ENCODE results near the gene TRMT1.

TRMT1 gene

DNA sequence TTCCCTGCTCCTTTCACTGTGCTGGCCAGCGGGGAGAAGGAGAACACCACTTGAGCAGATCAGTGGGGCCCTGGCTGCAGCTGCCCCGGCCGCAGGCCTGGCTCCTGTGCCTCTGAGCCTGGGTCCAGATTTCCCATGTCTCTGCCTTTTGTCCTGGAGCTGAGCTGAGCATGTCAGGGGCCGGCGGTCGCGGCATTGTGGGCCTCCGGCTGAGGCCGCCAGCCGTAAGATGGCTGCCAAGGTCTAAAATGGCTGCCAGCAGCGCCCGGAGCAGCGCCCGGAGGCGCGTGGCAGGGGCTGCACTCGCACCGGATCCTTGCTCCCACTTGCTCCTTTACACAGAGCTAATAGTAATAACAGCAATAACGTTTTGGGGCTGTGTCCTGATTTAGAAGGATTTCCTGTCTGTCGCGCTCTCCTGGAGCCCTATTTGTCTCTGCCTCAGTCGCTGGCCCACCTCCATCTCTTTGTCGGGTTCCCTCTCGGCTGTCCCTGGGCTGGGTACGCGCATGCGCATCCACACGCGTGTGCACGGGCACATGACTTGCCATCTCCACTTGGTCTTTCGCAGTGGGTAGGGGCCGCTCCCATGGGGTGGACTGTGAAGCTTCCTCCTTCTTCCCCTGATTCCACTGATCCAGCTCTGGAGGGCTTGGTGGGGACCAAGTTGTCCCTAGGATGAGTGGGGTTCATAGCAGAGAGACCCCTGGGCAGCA is 46.0 kb downstream of the TRMT1 start:
- no peak for DNase-seq (ENCODE audit: low spot score)

DNA sequence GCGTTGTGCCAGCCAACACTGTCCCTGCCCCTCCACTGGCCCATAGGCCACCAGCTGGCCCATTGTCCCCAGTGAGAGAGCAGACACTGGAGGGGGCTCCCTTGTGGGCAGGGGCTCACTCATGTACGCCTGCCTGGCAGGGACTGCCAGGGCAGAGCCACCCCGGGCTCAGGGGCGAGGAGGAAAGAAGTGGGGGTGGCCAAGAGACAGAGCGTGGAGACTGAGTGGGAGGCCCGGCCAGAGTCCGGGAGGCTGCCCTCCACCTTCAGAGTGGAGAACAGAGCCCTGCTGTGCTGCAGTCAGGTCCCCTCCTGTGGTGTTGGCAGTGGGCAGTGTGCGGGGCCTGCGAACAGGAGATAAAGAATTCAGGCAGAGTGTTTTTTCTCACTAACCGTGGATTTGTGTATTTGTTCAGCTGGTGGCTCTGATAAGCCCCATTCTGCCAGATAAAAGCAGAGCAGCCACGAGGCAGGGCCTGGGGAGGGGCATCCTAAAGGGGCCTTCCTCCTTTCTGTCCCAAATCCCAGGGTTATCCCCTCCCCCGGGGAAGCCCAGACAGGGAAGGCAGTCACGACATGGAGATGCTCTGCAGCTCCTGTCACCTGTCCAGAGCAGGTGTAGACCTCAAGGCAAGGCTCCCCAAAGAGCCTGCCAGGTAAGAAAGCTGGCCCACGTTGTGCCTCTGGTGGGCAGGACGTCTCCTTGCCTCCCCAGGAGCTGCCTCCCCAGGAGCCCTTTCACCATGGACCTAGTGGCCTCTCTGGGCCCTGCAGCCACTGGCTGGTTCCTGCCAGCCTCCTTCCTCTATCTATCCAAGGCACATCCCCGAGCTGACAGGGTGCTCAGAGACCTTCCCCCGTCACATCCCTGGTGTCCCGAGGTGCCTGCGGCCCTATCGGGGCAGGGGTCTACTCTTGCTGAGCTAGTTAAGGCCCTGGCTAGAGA is 46.9 kb downstream of the TRMT1 start:
- no peak for DNase-seq (ENCODE audit: low spot score)

DNA sequence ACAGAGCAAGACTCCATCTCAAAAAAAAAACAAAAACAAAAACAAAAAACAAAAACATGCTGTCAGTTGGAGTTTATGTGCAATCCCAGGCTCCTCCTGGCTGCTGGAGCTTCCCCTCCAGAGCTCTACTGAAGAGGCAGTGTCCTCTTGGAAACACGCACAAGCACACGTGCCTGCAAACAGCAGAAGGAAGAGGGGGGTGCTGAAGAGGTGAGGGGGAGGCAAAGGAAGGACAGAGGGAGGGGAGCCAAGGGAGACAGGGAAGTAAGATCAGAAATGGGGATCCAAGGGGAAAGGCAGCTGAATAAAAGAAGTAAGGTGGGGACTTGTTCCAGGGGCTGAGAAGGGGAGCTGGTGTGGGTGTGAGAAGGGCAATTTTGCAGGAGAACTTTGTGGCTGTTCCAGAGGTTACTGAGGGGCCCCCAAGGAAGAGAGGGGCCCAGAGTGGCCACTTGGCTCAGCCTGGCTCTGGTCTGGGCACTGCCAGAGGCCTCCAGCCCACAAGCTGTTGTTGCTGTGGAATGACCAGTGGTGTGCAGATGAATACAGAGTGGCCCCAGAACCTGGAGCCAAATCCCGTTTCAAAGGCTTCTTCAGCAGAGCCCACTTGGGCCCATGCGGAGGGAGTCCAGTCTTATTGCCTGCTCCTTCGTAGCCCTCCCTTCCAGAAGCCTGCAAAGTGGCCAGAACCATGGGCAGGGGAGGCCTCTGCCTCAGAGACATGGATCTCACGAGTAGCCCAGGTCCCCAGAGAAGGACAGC is 48.3 kb downstream of the TRMT1 start:
- DNase-seq (ENCODE audit: low spot score) = no peak

DNA sequence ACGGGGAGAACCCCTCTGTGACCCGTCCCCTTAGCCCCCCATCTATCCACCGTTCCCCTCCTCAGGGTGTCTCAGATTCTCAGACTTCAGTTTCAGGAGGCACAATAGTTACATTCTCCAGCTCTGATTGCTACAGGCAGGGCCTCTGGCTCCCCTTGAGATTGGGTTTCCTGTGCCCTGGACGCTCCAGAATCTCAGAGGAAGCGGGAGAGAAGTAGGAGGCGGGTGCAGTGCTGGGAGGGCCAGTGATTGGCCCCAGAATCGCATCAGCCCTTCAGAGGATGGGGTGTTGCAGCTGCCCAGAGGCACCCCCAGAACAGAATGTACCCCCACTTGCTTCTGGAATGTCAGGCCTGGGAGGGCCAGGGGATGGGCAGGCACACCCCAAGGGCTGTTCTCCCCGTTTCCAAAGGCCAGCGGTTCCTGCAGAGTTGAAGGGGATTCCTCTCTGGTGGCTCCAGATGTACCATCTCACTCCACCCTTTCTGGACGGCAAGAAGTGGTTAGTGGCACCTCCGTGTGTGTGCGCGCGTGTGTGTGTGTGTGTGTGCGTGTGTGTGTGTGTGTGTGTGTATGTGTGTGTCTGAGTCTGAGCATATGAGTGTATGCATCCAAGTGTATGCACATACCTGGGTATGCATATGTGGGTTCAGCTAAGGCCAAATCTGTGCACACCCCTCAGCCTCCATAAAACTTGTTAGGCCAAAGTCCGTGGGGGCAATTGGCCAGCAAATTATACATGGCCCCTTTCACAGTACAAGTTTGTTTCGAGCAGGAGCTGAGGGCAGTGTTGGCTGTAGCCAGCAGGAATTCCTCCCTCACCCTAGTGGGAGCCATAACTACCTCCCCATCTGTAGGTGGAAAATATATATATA is 49.4 kb downstream of the TRMT1 start:
- no peak for DNase-seq (ENCODE audit: low spot score)

DNA sequence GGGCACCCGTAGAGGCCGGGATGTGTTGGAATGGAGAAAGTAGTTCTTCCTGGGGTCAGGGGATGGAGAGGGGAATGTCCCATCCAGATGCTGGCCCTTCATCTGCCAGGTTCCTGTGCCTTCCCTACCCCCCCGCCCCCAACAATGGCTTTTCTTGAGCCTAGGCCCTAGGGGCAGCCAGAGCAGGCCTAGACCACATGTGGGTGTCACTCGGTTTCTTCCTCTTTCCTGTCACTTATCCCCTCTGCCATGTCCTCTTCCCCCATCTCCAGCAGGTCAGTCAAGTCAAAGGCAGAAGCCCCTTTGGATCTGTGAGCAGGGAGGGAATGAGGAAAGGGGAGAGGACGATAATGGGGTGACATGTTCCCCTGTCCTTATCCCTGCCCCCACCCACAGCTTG is 50.3 kb downstream of the TRMT1 start:
- no peak for DNase-seq (ENCODE audit: low spot score)

DNA sequence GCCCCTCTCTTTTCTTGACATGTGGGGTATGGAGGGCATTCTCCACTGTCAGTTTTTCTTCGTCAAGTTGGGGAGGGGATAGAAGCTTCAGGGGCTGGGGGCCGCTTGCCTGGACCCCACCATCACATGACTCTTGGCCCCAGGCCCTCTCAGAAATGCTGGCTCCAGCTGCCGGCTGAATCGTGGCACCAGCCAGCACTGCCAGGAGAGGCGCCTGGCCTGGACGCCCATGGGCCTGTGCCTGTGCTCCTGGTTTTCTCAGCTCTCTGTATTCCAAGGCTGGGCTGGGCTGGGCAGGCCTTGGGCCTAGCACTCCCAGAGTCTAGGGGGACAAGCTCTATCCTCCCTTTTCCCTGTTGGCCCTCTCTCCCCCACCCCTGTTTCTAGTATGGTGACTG is 52.4 kb downstream of the TRMT1 start:
- DNase-seq (ENCODE audit: low spot score) = no peak

DNA sequence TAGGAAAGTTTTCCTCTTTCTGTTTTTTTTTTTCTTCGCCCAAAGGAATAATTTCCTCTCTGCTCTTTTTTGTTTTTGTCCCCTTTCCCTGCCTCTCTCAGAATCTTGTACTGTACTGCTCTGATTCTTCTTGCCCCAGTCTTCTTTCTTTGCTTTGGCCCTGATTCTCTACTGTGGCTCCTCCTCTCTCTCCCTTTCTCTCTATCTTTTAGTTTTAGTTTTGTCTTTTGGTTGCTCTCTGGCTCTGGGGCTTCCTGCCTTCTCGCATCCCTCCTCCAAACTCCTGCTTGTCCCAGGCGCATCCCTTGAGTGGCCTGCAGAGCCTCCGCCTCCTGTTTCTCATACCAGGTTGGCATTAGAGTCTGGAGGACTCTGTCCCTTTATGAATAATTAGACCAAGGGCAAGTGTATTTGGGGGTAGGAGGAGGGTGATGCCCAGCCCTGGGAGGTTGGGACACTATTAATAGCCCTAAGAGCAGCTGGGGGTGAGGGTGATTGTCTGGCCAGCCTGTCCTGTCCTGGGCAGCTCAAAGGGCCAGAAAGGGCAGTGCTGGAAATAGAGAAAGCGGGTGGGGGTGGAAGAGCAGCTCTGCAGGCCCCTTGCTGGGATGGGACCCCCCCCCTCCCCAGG is 53.0 kb downstream of the TRMT1 start:
- no peak for DNase-seq (ENCODE audit: low spot score)

DNA sequence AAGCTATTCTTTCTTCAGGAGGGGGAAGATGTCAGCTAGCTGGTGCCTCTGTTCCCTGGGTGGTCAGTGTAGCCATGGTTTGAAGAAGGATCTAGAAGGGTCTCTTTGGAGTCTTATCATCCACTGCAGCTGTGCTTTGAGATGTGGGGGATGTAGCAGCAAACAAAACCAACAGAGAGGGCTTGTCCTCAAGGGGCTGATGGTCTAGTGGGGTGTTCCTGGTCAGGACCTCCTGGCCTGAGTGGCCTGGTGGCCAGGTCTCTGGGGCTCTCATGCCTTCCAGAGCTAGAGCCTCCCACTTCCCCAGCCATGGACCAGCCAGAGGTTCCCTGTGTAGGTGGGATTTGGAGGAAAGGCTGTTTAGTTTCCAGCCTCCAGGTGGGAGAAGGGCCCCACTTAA is 54.2 kb downstream of the TRMT1 start:
- no peak for DNase-seq (ENCODE audit: low spot score)

DNA sequence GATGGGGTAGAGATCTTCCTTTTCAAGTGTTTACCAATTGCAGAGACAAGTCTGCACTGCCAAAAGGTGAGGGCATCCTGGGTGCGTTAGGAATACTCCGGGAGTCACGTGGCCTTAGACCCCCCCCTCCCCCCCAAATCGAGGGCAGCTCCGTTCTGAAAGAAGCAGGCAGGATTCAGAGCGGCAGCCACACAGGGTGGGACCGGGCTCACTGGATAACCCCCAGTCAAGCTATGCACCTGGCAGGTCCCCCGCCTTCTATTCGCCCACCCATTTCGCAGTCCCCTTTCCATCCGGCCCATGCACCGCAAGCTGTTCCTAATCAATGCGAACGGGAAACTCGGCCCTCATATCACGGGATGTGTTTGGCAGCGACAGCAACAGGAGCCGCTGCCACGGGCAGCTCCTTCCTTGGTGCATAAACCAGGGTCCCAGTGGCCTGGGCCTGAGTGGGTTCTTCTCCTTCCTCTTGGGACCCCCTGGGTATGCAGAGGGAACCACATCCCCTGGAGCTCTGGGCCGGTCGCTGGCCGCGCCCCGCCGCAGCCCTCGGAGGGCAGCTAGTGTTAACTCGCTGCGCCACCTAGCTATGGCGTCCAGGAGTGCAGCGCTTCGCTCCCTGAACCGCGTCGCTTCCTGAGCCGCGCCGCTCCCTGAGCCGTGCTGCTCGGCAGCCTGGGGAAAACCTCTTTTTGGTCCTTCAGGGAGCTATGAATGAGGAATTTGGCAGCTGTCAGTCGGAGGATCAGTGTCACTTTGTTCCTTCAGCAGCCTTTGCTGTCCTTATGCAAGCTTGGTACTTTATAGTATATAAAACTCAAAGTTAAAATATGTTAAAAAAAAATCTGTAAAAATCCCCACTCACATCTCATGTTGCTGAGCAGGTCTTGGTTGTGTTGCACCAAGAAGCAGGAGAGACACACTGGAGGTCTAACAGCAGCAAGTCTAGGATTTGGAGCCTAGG is 55.3 kb downstream of the TRMT1 start:
- peak; percentile 63 for DNase-seq (ENCODE audit: low spot score)

DNA sequence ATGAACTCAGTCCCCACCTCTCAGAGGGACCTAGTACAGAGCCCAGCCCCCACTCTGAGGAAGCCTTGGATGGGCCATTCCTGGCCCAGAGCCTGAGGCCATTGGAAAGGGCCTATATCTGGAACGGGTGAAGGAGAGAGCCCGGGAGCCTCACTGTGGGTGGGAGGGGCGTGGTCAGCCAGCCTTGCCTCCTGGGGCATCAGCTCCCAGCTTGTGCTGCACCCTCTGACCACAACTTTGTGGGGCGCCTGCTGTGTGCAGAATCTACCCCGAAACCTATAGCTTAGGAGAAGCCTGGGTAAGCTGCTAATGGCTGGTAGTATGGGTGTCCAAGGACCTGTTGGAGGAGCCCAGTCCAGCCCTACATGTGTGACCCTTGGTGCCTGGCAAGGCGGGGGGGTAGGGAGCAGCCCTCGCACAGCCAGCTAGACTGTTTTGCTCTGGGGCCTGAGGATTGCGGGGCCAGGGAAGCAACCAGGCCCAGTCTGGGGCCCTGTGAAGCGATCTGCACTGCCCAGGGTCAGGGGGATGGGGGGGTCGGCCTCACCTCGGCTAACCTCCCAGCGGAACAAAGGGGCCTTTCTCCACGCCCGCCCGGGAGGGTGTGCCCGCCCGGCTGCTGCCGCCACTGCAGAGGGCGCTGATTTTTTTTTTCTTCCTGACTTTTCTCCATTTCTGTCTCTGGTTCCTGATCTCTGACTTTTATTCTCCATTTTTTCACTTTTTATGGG is 56.1 kb downstream of the TRMT1 start:
- peak; percentile 67 for DNase-seq (ENCODE audit: low spot score)

DNA sequence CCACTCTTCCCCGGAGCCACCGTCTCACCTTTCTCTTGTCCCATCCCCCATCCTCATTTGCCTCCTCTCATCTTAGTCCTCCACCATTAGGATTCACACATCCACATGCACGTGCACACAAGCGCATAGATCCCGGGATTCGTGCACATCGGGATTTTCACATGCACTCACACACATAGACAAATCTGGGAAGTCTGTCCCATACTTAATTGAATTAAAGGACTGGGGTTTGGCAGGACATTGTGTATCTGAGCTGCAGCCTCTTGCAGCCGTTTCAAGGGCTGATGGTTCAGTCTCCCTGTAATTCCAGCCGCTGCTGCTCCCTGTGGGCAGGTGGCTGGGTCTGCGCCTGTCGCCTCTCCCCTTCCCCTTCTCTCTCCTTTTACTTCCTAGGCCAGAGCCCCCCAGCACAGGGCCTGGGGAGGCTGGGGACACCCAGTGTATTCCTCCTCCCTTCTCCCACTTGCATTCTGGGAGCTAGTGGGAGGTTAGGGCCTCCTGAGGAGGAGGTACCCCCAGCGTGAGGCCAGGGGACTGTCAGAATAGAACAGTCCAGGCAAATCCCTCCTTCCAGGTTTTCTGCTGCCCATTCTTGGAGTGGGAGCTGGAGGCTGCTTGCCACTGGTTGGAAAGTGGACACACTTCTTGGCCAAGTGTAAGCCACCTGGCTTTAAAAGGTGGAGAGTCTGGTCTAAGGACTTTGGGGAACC is 57.4 kb downstream of the TRMT1 start:
- no peak for DNase-seq (ENCODE audit: low spot score)

DNA sequence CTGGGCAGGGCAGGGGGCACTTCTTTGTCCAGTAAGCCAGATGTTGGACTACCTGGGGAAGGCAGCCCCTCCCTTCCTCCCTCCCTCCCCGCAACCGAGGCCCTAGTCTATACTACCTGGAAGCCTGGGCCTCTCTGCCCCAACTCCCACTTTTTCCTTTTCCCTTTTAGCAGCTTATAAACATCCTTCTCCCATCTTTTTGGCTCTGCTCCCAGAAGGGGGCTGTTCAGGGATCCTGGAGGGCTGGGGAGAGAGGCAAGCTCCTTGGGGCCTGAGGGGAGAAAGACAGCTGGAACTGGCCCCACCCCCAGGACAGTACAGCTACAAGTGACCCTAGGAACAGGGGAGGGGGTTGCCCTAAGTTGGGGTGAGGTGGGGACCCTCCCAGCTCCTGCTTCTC is 58.8 kb downstream of the TRMT1 start:
- DNase-seq (ENCODE audit: low spot score) = no peak

DNA sequence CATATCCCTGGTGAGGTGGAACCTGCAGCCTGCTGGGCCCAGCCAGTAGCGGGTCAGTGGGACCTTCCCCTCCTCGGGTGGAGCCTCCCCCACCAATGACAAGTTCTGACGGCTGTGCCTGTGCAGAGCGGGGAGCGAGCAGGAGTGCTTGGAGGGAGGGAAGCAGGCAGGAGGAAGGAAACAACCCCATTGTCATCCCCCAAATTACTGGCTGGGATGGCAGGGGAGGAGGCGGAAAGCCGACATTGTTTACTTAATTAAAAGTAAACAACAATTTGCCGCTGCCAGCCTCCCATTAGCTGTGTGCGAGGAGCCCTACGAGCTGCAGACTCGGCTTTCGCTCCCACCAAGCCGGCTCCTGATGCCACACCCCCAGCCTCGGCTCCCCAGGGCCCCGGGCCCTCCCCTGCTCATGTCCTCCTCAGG is 59.4 kb downstream of the TRMT1 start:
- DNase-seq (ENCODE audit: low spot score) = no peak

DNA sequence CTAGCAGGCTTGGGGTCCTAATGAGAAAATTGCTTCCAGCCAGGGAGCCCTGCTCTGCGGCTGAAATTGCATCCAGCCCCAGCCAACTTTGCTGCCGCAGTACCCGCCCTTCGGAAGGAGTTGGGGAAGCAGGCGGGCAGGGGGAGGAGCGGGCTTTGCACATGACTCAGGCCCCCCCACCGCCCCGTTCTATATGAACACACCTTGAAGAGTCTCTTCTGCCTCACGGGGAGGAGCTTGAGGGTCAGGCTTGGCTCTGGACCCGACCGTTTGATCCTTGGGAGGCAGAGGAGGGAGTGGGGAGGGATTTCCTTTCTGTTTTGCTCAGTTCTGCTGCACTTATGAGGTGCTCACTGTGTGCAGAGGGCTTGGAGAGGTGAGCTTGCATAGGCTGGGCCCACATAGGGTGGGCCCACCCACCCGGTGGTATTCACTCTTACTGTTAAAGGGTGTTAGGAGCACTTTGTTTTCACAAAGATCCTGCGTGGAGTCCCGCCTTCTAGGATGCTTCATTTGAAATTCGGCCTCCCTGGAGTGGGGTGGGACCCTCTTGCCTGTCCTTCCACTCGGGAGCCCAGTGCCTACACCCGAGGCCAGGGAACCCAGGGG is 60.4 kb downstream of the TRMT1 start:
- DNase-seq (ENCODE audit: low spot score) = peak; percentile 75

DNA sequence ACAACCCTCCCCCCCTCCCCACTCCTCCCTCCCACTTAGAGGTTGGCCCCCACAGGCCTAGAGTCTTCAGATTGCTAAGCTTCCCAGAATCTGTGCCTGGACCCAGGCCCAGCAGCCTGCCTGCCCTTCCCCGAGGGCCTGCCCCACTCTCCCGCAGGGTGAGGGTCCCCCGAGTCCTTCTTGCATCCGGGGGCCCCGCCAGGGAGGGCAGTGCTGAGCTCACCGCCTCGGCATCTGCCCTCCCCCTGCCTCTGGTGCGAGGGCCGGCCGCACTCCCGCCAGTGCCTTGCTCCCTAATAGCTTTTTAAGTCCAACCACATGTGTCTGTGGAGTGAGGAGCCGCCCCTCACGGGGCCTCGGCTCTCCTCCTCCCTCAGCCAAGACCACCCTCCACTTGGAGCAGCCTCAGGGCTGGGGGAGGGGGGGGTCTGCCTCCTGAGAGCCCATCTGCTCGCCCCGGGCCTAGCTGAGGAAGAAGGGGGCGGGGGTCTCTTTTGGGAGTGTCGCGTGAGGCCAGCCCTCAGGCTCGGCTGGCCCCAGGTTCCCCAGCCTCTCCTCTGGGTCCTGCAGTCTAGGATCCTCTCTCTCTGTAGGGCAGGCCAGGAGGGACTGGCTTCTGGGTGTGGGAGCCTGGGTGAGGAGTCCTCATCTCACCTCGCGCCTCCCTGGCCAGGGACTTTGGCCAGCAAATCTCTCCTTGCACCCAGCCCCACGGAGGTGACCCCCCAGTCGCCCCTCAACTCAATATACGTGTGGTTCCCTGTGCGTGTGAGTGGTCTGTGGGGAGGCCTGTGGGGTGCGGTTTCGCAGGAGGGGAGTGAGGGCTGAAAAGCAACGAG is 61.1 kb downstream of the TRMT1 start:
- peak; percentile 59 for DNase-seq (ENCODE audit: low spot score)
